GM18520 (cell line): ENCODE results near the gene NR5A1.

Source experiments
- ATAC-seq: cut with Tn5 transposase; IDR thresholded peaks from one replicate; pipeline ENCODE4 v1.9.1; 2021; ENCODE audit not compliant: unreplicated experiment

The NR5A1 gene

DNA sequence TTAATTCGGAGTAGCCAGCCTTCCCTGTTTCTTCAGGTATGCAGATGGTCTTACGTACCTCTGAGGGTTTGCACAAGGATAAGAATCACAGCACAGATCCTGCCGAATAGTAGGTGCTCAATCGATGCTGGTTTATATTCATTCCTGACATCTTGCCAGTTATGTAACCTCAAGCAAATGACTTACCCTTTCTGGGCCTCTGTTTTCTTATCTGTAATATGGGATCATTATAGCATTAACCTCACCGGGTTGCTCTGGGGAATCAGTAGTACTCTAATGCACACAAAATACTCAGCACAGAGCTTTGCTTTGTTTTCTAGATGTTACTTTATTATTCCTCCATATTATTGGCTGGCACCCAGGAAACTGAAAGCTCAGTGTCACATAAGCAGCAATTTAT lies 7.7 kb upstream of the NR5A1 start:
- no peak for ATAC-seq

- no peak for ATAC-seq
Observed at GRCh38 chr9:124514125-124514524, 6.9 kb upstream of the NR5A1 start.

DNA sequence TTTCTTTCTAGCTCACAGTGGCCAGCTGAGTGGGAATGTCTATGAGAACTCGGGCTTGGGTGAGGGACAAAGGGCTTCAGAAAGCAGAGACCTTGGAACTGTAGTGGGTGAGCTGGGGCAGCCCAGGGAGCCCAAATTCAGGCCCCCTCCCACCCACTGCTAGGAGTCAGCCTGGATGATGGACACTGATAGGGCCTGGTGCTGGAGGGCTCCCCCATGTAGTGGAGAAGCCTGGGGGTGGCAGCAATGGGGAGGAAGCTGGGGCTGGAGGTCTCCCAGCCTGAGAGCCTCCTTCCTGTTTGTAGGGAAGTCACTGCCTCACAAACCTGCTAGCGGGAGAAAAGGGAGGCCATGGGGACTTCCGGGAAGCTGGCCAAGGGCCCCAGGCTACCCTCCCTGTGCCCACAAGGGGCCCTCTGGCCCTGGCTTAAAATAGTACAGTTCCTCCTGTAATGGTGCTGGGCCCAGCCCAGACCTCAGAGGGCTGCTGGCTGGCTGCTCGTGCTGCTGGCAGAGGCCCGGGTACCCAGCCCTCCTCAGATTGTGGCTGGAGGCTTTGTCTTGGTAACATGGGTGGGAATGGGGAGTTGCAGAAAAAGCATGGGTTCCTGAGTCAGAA lies 6.3 kb upstream of the NR5A1 start:
- no peak for ATAC-seq

GRCh38 chr9:124512806-124513204 lies 5.6 kb upstream of the NR5A1 start:
- no peak for ATAC-seq

DNA sequence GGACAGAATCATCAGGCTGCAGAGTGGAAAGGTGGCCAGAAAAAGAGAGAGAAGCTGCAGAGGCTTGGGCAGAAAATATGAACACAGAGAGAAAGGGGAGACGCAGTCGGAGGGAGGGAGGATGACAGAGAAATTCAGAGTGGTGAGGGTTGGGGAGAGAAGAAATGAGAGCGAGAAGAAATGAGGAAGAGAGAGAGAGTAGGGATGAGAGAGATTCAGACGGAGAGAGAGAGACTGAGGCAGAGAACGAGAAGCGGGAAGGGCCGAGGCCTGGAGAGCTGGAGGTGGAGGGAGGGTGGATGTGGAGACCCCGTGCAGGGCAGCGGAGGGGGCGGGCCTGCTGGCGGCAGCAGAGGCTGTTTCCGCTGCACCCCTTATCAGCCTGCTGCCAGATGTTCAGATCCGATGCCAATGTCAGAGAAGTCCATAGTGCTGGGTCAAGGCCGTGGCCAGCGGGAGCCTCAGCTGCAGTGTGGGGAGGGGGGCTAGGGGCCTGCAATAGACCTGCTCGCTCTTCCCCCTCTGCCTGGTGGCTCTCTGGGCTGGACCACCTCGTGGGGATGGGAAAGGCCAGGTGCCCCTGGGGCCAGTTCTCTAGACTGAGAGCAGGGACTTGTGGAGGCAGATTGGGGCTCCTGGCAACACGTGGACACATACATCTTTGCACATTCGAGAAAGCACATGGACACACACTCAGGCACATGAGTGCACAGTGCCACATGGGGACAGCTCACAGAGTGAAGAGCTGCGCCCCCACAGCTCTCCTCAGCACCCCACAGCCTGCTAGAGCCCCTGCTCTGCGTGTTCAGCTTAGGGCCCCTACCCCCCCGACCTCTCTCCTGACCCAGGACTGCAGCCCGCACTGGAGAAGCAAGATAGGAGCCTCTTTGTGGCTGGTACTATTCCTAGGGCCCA lies 4.9 kb upstream of the NR5A1 start:
- no peak for ATAC-seq

GRCh38 chr9:124511426-124511840 lies 4.2 kb upstream of the NR5A1 start:
- ATAC-seq: no peak

- no peak for ATAC-seq
Observed at GRCh38 chr9:124510650-124511425, 3.6 kb upstream of the NR5A1 start.

- ATAC-seq: no peak
Observed at GRCh38 chr9:124507880-124508423, 753 bp upstream of the NR5A1 start.

- no peak for ATAC-seq
Observed at GRCh38 chr9:124506433-124506832, 766 bp downstream of the NR5A1 start.

- ATAC-seq: no peak
Observed at GRCh38 chr9:124505901-124506346, 1.3 kb downstream of the NR5A1 start.

DNA sequence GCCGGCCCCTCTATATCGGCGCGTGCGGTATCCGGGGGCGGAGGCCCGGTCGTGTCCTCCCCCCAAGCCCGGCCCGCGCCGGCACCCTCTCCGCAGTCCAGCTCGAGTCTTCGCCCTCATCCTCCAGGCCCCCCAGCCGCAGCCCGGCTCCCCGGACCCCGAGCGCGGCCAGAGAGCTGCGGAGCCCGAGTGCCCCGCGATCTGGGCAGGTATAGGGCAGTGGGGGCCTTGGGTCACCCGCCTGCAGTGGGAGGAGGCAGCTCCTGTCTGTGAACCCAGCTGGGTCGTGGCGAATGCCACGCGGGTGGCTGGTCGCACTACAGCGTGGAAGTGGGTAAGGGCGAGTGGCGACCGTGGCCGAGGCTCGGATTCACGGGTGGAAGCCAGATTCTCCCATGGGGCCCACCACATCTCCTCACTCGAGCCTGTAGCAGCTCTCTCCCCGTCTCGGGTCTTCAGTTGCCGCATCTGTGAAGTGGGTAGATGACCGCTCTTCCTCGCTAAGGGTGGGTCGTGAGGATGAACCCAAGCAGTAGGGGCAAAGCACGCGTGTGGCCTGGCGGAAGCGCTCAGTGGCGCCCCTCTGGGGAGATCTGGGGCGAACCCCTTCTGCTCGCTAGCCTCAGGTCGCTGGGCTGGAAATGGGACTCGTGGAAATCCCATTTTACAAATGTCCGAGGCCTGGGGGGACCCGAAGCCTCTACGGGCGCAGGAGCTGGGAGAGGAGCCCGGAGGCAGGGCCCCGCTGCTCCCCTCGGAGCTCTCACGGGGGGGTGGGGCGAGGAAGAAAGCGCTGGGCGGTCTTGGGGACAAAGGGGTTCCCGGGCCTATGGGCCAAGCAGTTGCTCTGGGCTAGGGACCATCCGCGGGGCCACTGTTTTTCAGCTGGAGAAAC lies 1.9 kb downstream of the NR5A1 start:
- ATAC-seq: no peak

DNA sequence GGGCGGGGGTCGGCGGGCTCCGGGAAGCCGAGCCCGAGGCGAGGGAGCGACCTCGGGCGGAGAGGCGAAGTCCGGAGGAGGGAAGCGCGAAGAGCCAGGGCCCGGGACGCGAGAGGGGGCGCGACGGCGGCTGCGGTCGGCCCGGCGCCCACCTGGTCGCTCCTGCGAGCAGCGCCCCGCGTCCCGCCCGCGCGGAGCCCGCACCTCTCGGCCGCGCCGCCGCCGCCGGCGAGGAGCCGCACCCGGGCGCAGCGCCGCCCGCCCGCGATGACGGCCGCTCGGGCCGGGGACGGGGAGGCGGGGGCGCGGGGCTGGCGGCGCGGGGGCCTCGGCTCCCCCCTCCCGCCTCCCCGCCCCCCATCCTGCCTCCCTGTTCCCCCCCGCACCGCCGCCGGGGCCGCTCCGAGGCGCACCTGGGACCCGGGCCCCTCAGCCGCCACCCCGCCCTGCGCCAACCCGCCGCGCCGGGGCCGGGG lies 2.6 kb downstream of the NR5A1 start:
- no peak for ATAC-seq

DNA sequence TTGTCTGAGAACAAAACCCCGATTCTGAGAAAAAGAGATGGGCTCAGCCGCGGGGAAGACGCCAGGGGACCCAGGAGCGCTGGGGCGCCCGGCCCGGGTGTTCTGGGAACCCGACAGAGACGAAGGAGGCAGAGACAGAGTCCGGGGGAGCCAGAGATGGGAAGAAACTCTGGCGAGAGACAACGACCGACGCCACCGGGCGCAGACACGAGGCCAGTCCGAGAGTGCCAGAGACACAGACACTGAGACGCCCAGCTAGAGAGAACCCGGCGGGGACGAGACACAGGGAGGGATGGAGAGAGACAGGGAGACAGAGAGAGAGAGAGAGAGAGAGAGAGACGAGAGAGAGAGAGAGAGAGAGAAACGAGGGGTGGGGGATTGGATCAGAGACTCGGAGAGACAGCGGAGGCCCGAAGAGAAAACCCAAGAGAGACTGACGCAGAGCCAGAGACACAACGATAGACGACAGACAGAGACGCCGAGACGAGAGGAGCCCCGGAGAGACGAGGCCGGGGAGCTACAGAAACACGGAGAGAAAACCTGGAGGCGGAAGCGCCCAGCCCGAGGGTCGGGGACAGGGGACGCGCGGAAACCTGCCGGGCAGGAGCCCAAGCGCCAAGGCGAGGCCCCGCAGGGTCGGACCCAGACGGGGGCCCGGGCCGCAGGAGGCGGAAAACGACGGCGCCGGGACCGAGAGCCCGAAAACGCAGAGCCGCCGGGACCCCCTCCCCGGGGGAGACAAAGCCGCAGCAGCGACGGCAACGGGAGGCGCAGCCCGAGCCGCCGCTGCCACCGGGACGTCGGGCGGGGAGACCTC lies 3.3 kb downstream of the NR5A1 start:
- no peak for ATAC-seq

DNA sequence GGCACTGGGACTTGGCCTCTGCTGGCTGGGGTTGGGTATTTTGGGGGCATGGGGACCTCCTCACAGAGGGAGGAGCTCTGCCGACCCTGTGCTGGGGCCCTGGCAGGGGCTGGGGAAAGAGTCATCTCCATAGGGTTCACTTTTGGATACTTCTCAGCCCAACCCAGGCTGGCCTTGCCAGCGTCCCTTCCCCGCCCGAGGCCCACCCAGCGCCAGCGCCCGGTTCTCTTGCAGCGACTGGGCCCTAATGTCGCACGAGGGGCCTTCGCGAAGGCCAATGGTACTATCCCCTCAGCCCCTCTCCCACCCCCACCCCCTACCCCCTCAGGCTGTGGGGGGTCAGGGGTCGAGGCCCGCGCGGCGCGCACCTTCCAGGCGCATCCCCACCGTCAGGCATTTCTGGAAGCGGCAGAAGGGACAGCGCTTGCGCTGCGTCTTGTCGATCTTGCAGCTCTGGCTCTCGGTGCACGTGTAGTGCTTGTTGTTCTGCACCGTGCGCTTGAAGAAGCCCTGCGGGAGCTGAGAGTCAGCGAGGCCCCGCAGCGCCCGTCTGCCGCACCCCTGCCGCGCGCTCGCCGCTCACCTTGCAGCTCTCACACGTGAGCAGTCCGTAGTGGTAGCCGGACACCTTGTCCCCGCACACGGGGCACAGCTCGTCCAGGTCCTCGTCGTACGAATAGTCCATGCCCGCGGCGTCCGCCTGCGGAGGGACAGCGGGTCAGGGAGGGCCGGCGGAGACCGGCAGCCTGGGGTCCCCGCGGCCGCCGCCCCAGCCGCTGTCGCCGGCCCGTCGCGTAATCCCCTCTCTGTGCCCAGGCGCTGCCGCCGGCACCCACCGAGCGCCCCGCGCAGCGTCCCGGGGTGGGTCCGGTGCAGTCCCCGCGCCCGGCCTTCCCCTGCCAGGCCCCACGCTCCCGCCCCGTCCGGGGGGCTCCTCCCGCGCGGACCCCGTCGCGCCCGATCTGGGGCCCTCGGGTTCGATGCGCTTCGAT lies 4.2 kb downstream of the NR5A1 start:
- no peak for ATAC-seq

DNA sequence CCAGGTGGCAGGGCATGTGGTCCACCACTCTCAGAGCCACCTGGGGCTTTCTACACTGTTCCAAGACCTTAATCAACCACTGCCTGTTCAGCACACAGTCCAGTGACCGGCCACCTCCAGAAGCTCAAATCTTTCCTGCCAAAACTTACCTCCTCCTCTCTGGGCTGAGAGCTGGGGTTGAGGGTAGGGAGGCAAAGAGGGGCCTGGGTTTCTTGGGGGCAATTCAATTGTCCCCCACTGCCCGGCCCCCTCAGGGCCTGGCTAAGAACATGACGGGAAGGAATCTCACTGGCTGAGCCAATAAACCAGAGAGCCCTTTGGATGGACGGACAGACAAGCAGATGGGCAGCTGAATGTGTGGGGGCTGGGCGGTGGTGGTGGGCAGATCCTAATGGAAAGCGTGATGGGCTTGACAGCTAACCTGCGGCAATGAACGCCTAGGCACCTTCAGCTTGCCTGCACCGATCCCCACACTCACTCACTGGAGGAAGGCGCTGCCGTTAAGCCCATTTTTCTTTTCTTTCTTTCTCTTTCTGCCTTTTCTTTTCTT lies 5.4 kb downstream of the NR5A1 start:
- no peak for ATAC-seq

DNA sequence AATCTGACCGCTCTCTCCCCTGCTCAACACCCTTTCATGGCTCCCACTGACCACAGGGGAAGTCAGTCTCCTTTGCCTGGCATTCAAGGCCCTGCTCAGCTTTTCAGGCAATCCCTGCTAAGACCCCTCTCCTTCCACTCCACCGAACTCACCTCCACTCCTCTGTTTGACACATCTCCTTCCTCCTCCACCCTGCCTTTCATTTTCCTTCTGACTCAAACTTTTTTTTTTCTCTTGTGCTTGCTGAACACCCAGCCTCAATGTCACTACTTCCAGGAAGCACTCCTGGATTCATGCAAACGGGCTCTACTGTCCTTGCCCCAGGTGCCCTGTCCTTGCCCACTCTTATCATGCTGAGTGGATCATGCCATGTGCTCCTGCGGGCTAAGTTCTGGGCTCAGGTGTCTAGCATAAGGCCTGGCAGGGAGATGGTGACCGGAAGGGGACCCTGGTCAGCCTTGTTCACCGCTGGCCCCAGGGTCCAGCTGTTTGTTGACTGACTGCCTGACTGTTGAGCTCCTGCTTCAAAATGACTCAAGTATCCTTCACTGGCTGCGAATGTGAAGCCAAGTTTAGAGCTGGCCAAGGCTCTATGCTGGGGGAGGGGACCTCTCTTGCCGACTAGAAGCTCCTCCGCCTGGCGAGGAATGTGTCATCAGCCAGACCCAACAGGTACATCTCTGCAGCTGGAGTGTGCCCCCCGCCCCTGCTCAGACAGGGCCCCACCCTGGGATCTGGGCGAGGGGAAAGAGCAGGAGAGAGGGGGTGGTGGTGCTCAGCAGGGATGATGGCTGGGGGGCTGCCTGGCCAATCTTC lies 6.2 kb downstream of the NR5A1 start:
- ATAC-seq: no peak
